GM23248 (cell line): ENCODE data around the gene PEX10. TPM values are rescaled to one million over a fixed set of nuclear protein-coding genes. Genes with fewer than 3 reads are reported as not detected.

ENCODE experiments used
- DNase-seq: peaks from one replicate; pipeline ENCODE4 v3.0.0-alpha.2; 2015
- H2AFZ ChIP-seq: fragments of 200-600 bp; sonication (generic); 2 replicates; pipeline ENCODE4 v1.6.1; 2016; ENCODE audit warnings: antibody characterized with exemption
- H3F3A ChIP-seq: fragments of 200-600 bp; sonication (generic); 2 replicates; pipeline ENCODE4 v1.6.1; 2016; ENCODE audit warnings: mild to moderate bottlenecking, antibody characterized with exemption, mixed run types; ENCODE audit not compliant: insufficient read depth
- H3K27ac ChIP-seq: fragments of 200-600 bp; sonication (generic); 2 replicates; pipeline ENCODE4 v1.5.1; 2016; ENCODE audit warnings: mild to moderate bottlenecking
- H3K27me3 ChIP-seq: fragments of 200-600 bp; sonication (generic); replicated peaks from 2 replicates; pipeline ENCODE4 v1.6.1; 2016; ENCODE audit warnings: mild to moderate bottlenecking; ENCODE audit not compliant: insufficient read depth
- H3K36me3 ChIP-seq: fragments of 200-600 bp; sonication (generic); 2 replicates; pipeline ENCODE4 v1.6.1; 2016; ENCODE audit warnings: low read depth, mild to moderate bottlenecking
- H3K4me1 ChIP-seq: fragments of 200-600 bp; sonication (generic); 2 replicates; pipeline ENCODE4 v1.6.1; 2016; ENCODE audit warnings: mild to moderate bottlenecking; ENCODE audit not compliant: insufficient read depth
- H3K4me2 ChIP-seq: fragments of 200-600 bp; sonication (generic); one replicate; pipeline ENCODE4 v1.6.1; 2016; ENCODE audit warnings: mild to moderate bottlenecking; ENCODE audit not compliant: unreplicated experiment
- H3K4me3 ChIP-seq: fragments of 200-600 bp; sonication (generic); 2 replicates; pipeline ENCODE4 v1.5.1; 2016; ENCODE audit warnings: mild to moderate bottlenecking
- H3K79me2 ChIP-seq: fragments of 200-600 bp; sonication (generic); 2 replicates; pipeline ENCODE4 v1.6.1; 2016; ENCODE audit warnings: mild to moderate bottlenecking; ENCODE audit not compliant: insufficient read depth
- H3K9ac ChIP-seq: fragments of 200-600 bp; sonication (generic); 2 replicates; pipeline ENCODE4 v1.6.1; 2016; ENCODE audit warnings: mild to moderate bottlenecking
- H3K9me2 ChIP-seq: fragments of 200-600 bp; sonication (generic); 2 replicates; pipeline ENCODE4 v1.6.1; 2016; ENCODE audit warnings: mixed run types, mild to moderate bottlenecking, moderate library complexity; ENCODE audit not compliant: insufficient read depth
- H3K9me3 ChIP-seq: fragments of 200-600 bp; sonication (generic); one replicate; pipeline ENCODE4 v1.6.1; 2017; ENCODE audit warnings: low read depth
- H4K20me1 ChIP-seq: fragments of 200-600 bp; sonication (generic); 2 replicates; pipeline ENCODE4 v1.6.0; 2016; ENCODE audit not compliant: insufficient read depth
- EZH2 ChIP-seq: fragments of 200-600 bp; sonication (generic); IDR thresholded peaks from 2 replicates; pipeline ENCODE4 v1.6.1; 2018; ENCODE audit warnings: antibody characterized with exemption, mild to moderate bottlenecking; ENCODE audit not compliant: insufficient read depth, poor library complexity, severe bottlenecking
- EZH2phosphoT487 ChIP-seq: fragments of 200-600 bp; sonication (generic); IDR thresholded peaks from 2 replicates; pipeline ENCODE4 v1.6.1; 2018; ENCODE audit warnings: antibody characterized with exemption, moderate library complexity, mild to moderate bottlenecking, low read depth; ENCODE audit not compliant: insufficient read depth
- WGBS, 2 experiments: methylation state at CpG; one replicate each; pipeline ENCODE4 v1.1.6; 2015 to 2017; ENCODE audit warnings: low lambda C conversion rate in 2 of 2, low coverage in 1 of 2; ENCODE audit errors: missing lambda C conversion rate in 2 of 2; 5-methylcytosine and 5-hydroxymethylcytosine counted together
- in situ Hi-C: fragments of 300-500 bp; cut with MboI; formaldehyde crosslinking; loops from 2 replicates; pipeline ENCODE4 v1.15.0; 2020
- polyA plus RNA-seq: library from polyadenylated mRNA; unstranded; fragments of >200 nt; fragmentation: Nextera tagmentation; extraction: Ambion mirVana; gene quantifications from 2 replicates; pipeline ENCODE4 v1.2.1, GENCODE V29; 2016
- total RNA-seq: library from RNA; depleted of rRNA; stranded (reverse); fragments of >200 nt; shearing (Covaris generic); gene quantifications from 2 replicates; pipeline ENCODE4 v1.2.3, GENCODE V29; 2014

The PEX10 gene
- total and polyA plus RNA-seq, 2 experiments from 2014 or later, result 24.7 to 51.3 TPM

DNA sequence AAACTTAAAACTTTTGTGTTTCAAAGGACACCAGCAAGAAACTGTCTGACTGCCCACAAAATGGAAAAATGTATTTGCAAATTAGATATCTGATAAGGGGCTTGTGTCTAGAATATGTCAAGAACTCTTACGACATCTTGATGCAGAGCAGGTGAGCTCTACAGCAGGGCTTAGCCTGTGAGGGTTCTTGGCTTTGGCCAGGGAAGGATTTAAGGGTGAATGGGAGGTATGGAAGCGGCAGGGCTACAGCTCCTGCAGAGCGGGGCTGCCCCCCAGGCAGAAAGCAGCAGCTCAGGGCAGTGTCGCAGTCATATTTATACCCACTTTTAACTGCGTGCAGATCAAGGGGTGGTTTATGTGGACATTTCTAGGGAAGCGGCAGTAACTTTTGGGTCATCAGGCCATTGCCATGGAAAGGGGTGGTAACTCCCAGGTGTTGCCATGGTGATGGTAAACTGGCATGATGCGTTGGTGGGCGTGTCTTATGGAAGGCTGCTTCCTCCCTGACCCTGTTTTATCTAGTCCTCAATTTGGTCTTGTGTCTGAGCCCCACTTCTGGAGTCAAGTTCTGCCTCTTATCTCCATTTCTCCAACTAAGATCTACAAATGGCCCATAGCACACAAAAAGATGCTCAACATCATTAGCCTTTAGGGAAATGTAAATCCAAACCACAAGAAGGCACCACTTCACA, 44.2 kb downstream of the PEX10 start:
- Histone ChIP-seq H3K27me3 (no peaks in the 10 kb centered on the region), H3F3A (no peaks in the 10 kb centered on the region), H2AFZ (no peak overlapping the region), H3K4me2 (no peak overlapping the region), H3K9ac (no peak overlapping the region), H3K4me1 (no peaks in the 10 kb centered on the region), H3K9me2 (no peaks in the 10 kb centered on the region), H3K79me2 (no peaks in the 10 kb centered on the region), H3K4me3 (no peak overlapping the region), H3K36me3 (no peaks in the 10 kb centered on the region), H3K27ac (no peak overlapping the region), H4K20me1 (no peaks in the 10 kb centered on the region), H3K9me3 (no peaks in the 10 kb centered on the region)
- in situ Hi-C loops, result no loop called here
- no peak for DNase-seq
- 90 to 92% methylated on average over 8 of the region's 8 CpGs for WGBS, 2 experiments
- TF ChIP-seq EZH2, result no peak
- TF ChIP-seq EZH2phosphoT487, result no peak

GRCh38 chr1:2363847-2364513, 48.4 kb downstream of the PEX10 start:
- Histone ChIP-seq H3K4me2 (no peak overlapping the region), H3K36me3 (no peaks in the 10 kb centered on the region), H3K9ac (no peak overlapping the region), H2AFZ (no peak overlapping the region), H3K9me3 (no peaks in the 10 kb centered on the region), H3K4me3 (no peak overlapping the region), H3F3A (no peaks in the 10 kb centered on the region), H3K4me1 (no peaks in the 10 kb centered on the region; the same call in 1 of the 2 replicates), H3K27me3 (no peaks in the 10 kb centered on the region), H4K20me1 (no peaks in the 10 kb centered on the region), H3K27ac (no peak overlapping the region), H3K79me2 (no peaks in the 10 kb centered on the region), H3K9me2 (no peaks in the 10 kb centered on the region)
- in situ Hi-C loops, result no loop called here
- 87 to 88% methylated on average over 2 of the region's 2 CpGs for WGBS, 2 experiments
- TF ChIP-seq EZH2 (no peak), EZH2phosphoT487 (no peak)
- DNase-seq, result no peak

- H3K9me3 ChIP-seq, result no peaks in the 10 kb centered on the region
- in situ Hi-C loops, result no loop called here
- H3K4me3 ChIP-seq, result no peak overlapping the region
- H3K27ac ChIP-seq, result no peak overlapping the region
- H3F3A ChIP-seq, result no peaks in the 10 kb centered on the region
- no peaks in the 10 kb centered on the region for H4K20me1 ChIP-seq
- H3K9ac ChIP-seq, result no peak overlapping the region
- H2AFZ ChIP-seq, result no peak overlapping the region
- no peaks in the 10 kb centered on the region; the same call in 1 of the 2 replicates for H3K4me1 ChIP-seq
- 80 to 85% methylated on average over 11 of the region's 11 CpGs for WGBS, 2 experiments
- H3K9me2 ChIP-seq, result no peaks in the 10 kb centered on the region
- no peak for DNase-seq
- TF ChIP-seq EZH2phosphoT487, result no peak
- TF ChIP-seq EZH2, result no peak
- no peaks in the 10 kb centered on the region for H3K27me3 ChIP-seq
- H3K4me2 ChIP-seq, result no peak overlapping the region
- H3K36me3 ChIP-seq, result no peaks in the 10 kb centered on the region
- H3K79me2 ChIP-seq, result no peaks in the 10 kb centered on the region
Measured at GRCh38 chr1:2360588-2361364, 51.6 kb downstream of the PEX10 start.
